Measurements from ENCODE around the gene PIK3R5. TPM values are rescaled to one million over a fixed set of nuclear protein-coding genes. Genes with fewer than 3 reads are reported as not detected.

Gene PIK3R5
- total and polyA plus RNA-seq, 7 experiments from 2014 or later, result 18.0 to 231 (median 73.8) TPM

DNA sequence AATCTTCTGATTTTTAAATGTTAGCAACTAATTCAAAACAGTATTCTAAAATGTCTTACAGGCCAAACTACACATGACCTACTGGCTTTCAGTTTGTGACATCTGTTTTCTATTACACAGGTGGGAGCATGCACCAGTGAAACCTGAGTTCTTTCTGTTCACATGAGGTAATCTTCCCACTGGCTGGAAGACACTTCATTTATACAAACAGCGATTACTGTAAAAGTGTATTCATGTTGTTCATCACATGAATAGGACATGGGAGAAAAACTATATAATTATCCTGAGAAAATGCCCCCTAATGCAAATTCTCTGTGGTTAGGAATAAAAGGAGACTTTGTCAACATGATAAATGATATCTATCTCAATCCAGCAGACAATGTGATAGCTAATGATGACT, 11.1 kb upstream of the PIK3R5 start:
- peaks cover 0 to 2% (median 0%) of the 10 kb centered on the region in 5 donors for H3K36me3 Mint-ChIP-seq
- ATAC-seq (no peak), DNase-seq (no peak)
- intact Hi-C loops (cut with micrococcal nuclease), result no loop called here
- peaks cover 0 to 8% (median 0%) of the 10 kb centered on the region in 11 donors for H3K9me3 Mint-ChIP-seq
- H3K4me1 Mint-ChIP-seq, result peaks cover 0 to 3% (median 0%) of the 10 kb centered on the region in 7 donors
- Histone ChIP-seq H3K4me3 (ENCODE audit: low read length) (no peak overlapping the region), H3K4me1 (ENCODE audit: control insufficient read depth in 2 of 2, insufficient read depth in 2 of 2, low read length in 2 of 2) (no peaks in the 10 kb centered on the region), H3K9me3 (ENCODE audit: control insufficient read depth in 2 of 3, low read length in 3 of 3) (no peaks in the 10 kb centered on the region), H3K36me3 (ENCODE audit: control insufficient read depth in 2 of 3, insufficient read depth in 3 of 3, low read length in 3 of 3) (no peaks in the 10 kb centered on the region), H3K27ac (ENCODE audit: low read depth, low read length) (no peak overlapping the region), H3K27me3 (ENCODE audit: control insufficient read depth in 2 of 2, insufficient read depth in 2 of 2, low read length in 2 of 2) (no peaks in the 10 kb centered on the region)
- ChIA-PET POLR2A (interaction anchor here (0.9 kb wide), 1 partner anchor 78 kb away, joined by 3 read pairs; no protein-coding TSS in a partner anchor), CTCF (no interaction called here)
- H3K4me3 Mint-ChIP-seq, result no peak overlapping the region
- H3K27ac Mint-ChIP-seq, result no peak overlapping the region
- H3K27me3 Mint-ChIP-seq, result peaks cover 0 to 4% (median 0%) of the 10 kb centered on the region in 5 donors

DNA sequence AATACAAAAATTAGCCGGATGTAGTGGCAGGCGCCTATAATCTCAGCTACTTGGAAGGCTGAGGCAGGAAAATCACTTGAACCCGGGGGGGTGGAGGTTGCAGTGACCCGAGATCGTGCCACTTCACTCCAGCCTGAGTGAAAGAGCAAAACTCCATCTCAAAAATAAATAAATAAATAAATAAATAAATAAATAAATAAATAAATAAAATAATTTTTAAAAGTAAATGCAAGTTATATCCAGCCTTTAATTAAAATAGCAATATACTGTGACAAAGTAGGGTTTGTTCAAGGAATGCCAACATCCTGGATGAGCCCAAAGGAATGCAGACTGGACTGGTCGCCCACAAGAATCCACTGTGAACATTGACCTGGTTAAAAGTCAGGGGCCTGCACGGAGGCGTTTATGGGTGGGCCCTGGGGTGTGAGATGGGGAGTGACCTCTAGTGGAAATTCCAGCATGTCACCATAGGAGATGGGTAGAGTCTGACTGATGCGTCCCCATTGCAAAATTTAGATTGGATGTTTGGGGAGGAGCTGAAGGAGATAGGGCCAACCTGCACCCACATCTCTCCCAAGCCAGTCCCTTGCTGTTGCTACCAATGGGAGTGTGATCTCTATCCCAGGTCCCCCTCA, 9.7 kb upstream of the PIK3R5 start:
- Histone ChIP-seq H3K4me3 (ENCODE audit: low read length) (no peak overlapping the region), H3K4me1 (ENCODE audit: control insufficient read depth in 2 of 2, insufficient read depth in 2 of 2, low read length in 2 of 2) (no peaks in the 10 kb centered on the region), H3K27ac (ENCODE audit: low read depth, low read length) (no peak overlapping the region), H3K27me3 (ENCODE audit: control insufficient read depth in 2 of 2, insufficient read depth in 2 of 2, low read length in 2 of 2) (no peaks in the 10 kb centered on the region), H3K9me3 (ENCODE audit: control insufficient read depth in 2 of 3, low read length in 3 of 3) (peaks cover 0 to 4% (median 0%) of the 10 kb centered on the region in 3 experiments), H3K36me3 (ENCODE audit: control insufficient read depth in 2 of 3, insufficient read depth in 3 of 3, low read length in 3 of 3) (no peaks in the 10 kb centered on the region)
- ATAC-seq, result no peak
- H3K9me3 Mint-ChIP-seq, result peaks cover 0 to 20% (median 5%) of the 10 kb centered on the region in 11 donors
- H3K27ac Mint-ChIP-seq, result peak overlapping the region in 1 of 9 donors; percentile 53
- ChIA-PET POLR2A (interaction anchor here (0.8 to 1.5 kb wide), 3 partner anchors 9 to 13 kb away, joined by 4 to 5 read pairs (median 4); partner anchors contain the start of gene PIK3R5), CTCF (interaction anchor here (0.7 kb wide), 1 partner anchor 420 kb away, joined by 3 read pairs; no protein-coding TSS in a partner anchor)
- intact Hi-C loops (cut with micrococcal nuclease), result no loop called here
- no peak overlapping the region for H3K4me3 Mint-ChIP-seq
- H3K4me1 Mint-ChIP-seq, result peaks cover 0 to 3% (median 0%) of the 10 kb centered on the region in 7 donors
- H3K27me3 Mint-ChIP-seq, result peaks cover 0 to 4% (median 0%) of the 10 kb centered on the region in 5 donors
- DNase-seq, result no peak
- peaks cover 0 to 5% (median 3%) of the 10 kb centered on the region in 5 donors for H3K36me3 Mint-ChIP-seq

DNA sequence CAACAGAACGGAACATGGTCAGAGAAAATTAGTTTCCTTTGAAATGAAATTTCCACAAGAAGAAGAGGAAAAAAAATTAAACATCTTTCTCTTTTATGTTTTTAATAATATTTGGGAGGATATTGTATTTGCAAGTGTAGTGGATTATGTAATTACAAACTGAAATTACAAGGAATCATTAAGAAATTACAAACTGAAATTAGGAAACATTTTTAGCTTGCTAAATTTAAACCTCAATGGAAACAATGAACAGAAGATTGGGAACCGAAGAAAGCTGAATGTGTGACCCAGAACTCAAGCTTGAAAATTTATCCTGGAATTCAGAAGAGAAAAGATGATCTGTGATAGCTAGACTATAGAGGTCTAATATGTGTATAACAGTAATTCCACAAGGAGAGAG, 4.4 kb upstream of the PIK3R5 start:
- DNase-seq, result no peak
- H3K9me3 ChIP-seq (ENCODE audit: control insufficient read depth in 2 of 3, low read length in 3 of 3), result peaks cover 0 to 12% (median 0%) of the 10 kb centered on the region in 3 experiments
- intact Hi-C loops (cut with micrococcal nuclease), result loop anchor here (5.0 to 10.0 kb wide), 3 partner anchors 38 to 585 kb away; partner anchors contain the start of genes NDEL1 (in 2 of the 2) and RPL26 (in 1 of the 2)
- Mint-ChIP-seq H3K9me3 (peaks cover 7 to 50% (median 16%) of the 10 kb centered on the region in 11 donors), H3K4me3 (no peak overlapping the region), H3K27ac (no peak overlapping the region), H3K27me3 (no peaks in the 10 kb centered on the region), H3K36me3 (peaks cover 9 to 22% (median 16%) of the 10 kb centered on the region in 5 donors), H3K4me1 (peaks cover 0 to 19% (median 12%) of the 10 kb centered on the region in 7 donors)
- POLR2A ChIA-PET, result no interaction called here
- H3K4me1 ChIP-seq (ENCODE audit: control insufficient read depth in 2 of 2, insufficient read depth in 2 of 2, low read length in 2 of 2), result no peaks in the 10 kb centered on the region
- peaks cover 0 to 4% (median 0%) of the 10 kb centered on the region in 3 experiments for H3K36me3 ChIP-seq (ENCODE audit: control insufficient read depth in 2 of 3, insufficient read depth in 3 of 3, low read length in 3 of 3)
- H3K27me3 ChIP-seq (ENCODE audit: control insufficient read depth in 2 of 2, insufficient read depth in 2 of 2, low read length in 2 of 2), result no peaks in the 10 kb centered on the region
- H3K4me3 ChIP-seq (ENCODE audit: low read length), result no peak overlapping the region
- CTCF ChIA-PET, result no interaction called here
- no peak for ATAC-seq
- H3K27ac ChIP-seq (ENCODE audit: low read depth, low read length), result no peak overlapping the region

DNA sequence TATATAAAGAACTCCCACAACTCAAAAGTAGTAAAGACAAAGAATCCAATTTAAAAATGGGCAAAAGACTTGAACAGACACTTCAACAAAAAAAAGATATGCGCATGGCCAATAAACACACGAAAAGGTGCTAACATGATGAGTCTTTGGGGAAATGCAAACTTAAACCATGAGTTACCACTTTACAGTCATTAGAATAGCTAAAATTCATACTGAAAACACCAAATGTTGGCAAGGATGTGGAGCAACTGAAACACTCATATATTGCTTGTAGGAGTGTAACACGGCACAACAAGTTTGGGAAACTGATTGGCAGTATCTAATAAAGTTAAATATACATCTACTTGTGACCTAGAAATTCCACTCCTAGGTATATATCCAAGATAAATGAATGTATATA, 3.0 kb upstream of the PIK3R5 start:
- Mint-ChIP-seq H3K4me3 (peak overlapping the region in 4 of 10 donors; percentile 1 to 45 (median 28)), H3K9me3 (peaks cover 7 to 50% (median 16%) of the 10 kb centered on the region in 11 donors), H3K36me3 (peaks cover 15 to 32% (median 17%) of the 10 kb centered on the region in 5 donors), H3K27ac (peak overlapping the region in 3 of 9 donors; percentile 54 to 78 (median 74)), H3K4me1 (peaks cover 5 to 27% (median 23%) of the 10 kb centered on the region in 7 donors), H3K27me3 (no peaks in the 10 kb centered on the region)
- Histone ChIP-seq H3K9me3 (ENCODE audit: control insufficient read depth in 2 of 3, low read length in 3 of 3) (peaks cover 0 to 12% (median 0%) of the 10 kb centered on the region in 3 experiments), H3K36me3 (ENCODE audit: control insufficient read depth in 2 of 3, insufficient read depth in 3 of 3, low read length in 3 of 3) (peaks cover 0 to 4% (median 0%) of the 10 kb centered on the region in 3 experiments), H3K27ac (ENCODE audit: low read depth, low read length) (no peak overlapping the region), H3K4me3 (ENCODE audit: low read length) (no peak overlapping the region), H3K4me1 (ENCODE audit: control insufficient read depth in 2 of 2, insufficient read depth in 2 of 2, low read length in 2 of 2) (peaks cover 10 to 11% of the 10 kb centered on the region in 2 donors), H3K27me3 (ENCODE audit: control insufficient read depth in 2 of 2, insufficient read depth in 2 of 2, low read length in 2 of 2) (no peaks in the 10 kb centered on the region)
- ChIA-PET CTCF (interaction anchor here (0.5 kb wide), 1 partner anchor 559 kb away, joined by 3 read pairs; no protein-coding TSS in a partner anchor), POLR2A (no interaction called here)
- intact Hi-C loops (cut with micrococcal nuclease), result loop anchor here (5.0 to 10.0 kb wide), 3 partner anchors 36 to 584 kb away; partner anchors contain the start of genes NDEL1 (in 2 of the 2) and RPL26 (in 1 of the 2)
- DNase-seq, result no peak
- no peak for ATAC-seq

DNA sequence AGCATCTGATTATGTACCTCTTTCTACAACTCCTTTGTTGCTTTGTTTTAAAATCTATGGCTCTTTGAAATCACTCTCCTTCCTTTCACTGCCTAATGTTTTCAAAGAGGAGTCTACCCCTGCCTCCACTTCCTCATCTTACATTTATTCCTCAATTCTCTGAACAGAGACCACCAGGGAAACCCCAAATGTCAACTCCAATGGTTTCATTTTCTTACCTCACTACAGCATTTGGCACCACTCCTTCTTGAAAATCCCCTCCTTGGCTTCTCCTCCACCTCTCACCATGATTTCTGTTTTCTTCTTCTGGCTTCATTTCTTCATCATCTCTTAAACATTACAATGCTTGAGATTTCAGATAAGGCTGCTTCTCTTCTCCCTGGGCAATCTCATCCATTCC, 2.4 kb upstream of the PIK3R5 start:
- ChIA-PET CTCF (interaction anchor here (0.5 kb wide), 1 partner anchor 560 kb away, joined by 3 read pairs; no protein-coding TSS in a partner anchor), POLR2A (no interaction called here)
- no peaks in the 10 kb centered on the region for H3K27me3 ChIP-seq (ENCODE audit: control insufficient read depth in 2 of 2, insufficient read depth in 2 of 2, low read length in 2 of 2)
- H3K27me3 Mint-ChIP-seq, result no peaks in the 10 kb centered on the region
- no peak for DNase-seq
- H3K27ac Mint-ChIP-seq, result peak overlapping the region in 8 of 9 donors; percentile 0 to 78 (median 57)
- no peak overlapping the region for H3K27ac ChIP-seq (ENCODE audit: low read depth, low read length)
- H3K4me3 ChIP-seq (ENCODE audit: low read length), result no peak overlapping the region
- ATAC-seq, result no peak
- H3K4me1 Mint-ChIP-seq, result peaks cover 11 to 34% (median 29%) of the 10 kb centered on the region in 7 donors
- peaks cover 7 to 50% (median 16%) of the 10 kb centered on the region in 11 donors for H3K9me3 Mint-ChIP-seq
- H3K36me3 Mint-ChIP-seq, result peaks cover 16 to 35% (median 19%) of the 10 kb centered on the region in 5 donors
- H3K36me3 ChIP-seq (ENCODE audit: control insufficient read depth in 2 of 3, insufficient read depth in 3 of 3, low read length in 3 of 3), result peaks cover 0 to 4% (median 0%) of the 10 kb centered on the region in 3 experiments
- H3K9me3 ChIP-seq (ENCODE audit: control insufficient read depth in 2 of 3, low read length in 3 of 3), result peaks cover 0 to 12% (median 0%) of the 10 kb centered on the region in 3 experiments
- intact Hi-C loops (cut with micrococcal nuclease), result loop anchor here (5.0 to 10.0 kb wide), 3 partner anchors 36 to 583 kb away; partner anchors contain the start of genes NDEL1 (in 2 of the 2) and RPL26 (in 1 of the 2)
- H3K4me3 Mint-ChIP-seq, result peak overlapping the region; percentile 2 to 50 (median 32)
- H3K4me1 ChIP-seq (ENCODE audit: control insufficient read depth in 2 of 2, insufficient read depth in 2 of 2, low read length in 2 of 2), result peaks cover 16 to 17% of the 10 kb centered on the region in 2 donors

- ChIA-PET POLR2A (no interaction called here), CTCF (no interaction called here)
- Histone ChIP-seq H3K27me3 (ENCODE audit: control insufficient read depth in 2 of 2, insufficient read depth in 2 of 2, low read length in 2 of 2) (no peaks in the 10 kb centered on the region), H3K9me3 (ENCODE audit: control insufficient read depth in 2 of 3, low read length in 3 of 3) (peaks cover 0 to 12% (median 0%) of the 10 kb centered on the region in 3 experiments), H3K4me3 (ENCODE audit: low read length) (no peak overlapping the region), H3K27ac (ENCODE audit: low read depth, low read length) (no peak overlapping the region), H3K36me3 (ENCODE audit: control insufficient read depth in 2 of 3, insufficient read depth in 3 of 3, low read length in 3 of 3) (peaks cover 0 to 5% (median 4%) of the 10 kb centered on the region in 3 experiments), H3K4me1 (ENCODE audit: control insufficient read depth in 2 of 2, insufficient read depth in 2 of 2, low read length in 2 of 2) (peaks cover 26% of the 10 kb centered on the region in 2 donors)
- intact Hi-C loops (cut with micrococcal nuclease), result loop anchor here (5.0 to 10.0 kb wide), 3 partner anchors 35 to 582 kb away; partner anchors contain the start of genes NDEL1 (in 2 of the 2) and RPL26 (in 1 of the 2)
- H3K36me3 Mint-ChIP-seq, result peaks cover 16 to 37% (median 19%) of the 10 kb centered on the region in 5 donors
- no peak for DNase-seq
- ATAC-seq, result peak; percentile 10
- no peaks in the 10 kb centered on the region for H3K27me3 Mint-ChIP-seq
- H3K9me3 Mint-ChIP-seq, result peaks cover 7 to 48% (median 16%) of the 10 kb centered on the region in 11 donors
- H3K4me1 Mint-ChIP-seq, result peaks cover 21 to 43% (median 35%) of the 10 kb centered on the region in 7 donors
- peak overlapping the region; percentile 50 to 99 (median 90) for H3K4me3 Mint-ChIP-seq
- H3K27ac Mint-ChIP-seq, result peak overlapping the region in 8 of 9 donors; percentile 22 to 91 (median 48)
Measured at GRCh38 chr17:8966926-8967325, 1.4 kb upstream of the PIK3R5 start.
